CD4-positive, alpha-beta T cell treated with Interleukin-10 for 1 hour (primary cell): ENCODE measurements around the gene PRKCB.
A peak's percentile ranks its signal among the peaks of the same experiment; 100 is the strongest.

Source experiments
- DNase-seq: peaks from one replicate; pipeline ENCODE4 v3.0.0-alpha.2; 2020

Gene PRKCB

GRCh38 chr16:23835390-23836077 lies at the start of gene PRKCB:
TSS of gene PRKCB (plus strand) at chr16:23835983.
- DNase-seq = peak; percentile 91

GRCh38 chr16:23786964-23787561 lies 48.7 kb upstream of the PRKCB start:
- DNase-seq = no peak

- DNase-seq = no peak
Measured at GRCh38 chr16:23788685-23789084, 47.1 kb upstream of the PRKCB start.

DNA sequence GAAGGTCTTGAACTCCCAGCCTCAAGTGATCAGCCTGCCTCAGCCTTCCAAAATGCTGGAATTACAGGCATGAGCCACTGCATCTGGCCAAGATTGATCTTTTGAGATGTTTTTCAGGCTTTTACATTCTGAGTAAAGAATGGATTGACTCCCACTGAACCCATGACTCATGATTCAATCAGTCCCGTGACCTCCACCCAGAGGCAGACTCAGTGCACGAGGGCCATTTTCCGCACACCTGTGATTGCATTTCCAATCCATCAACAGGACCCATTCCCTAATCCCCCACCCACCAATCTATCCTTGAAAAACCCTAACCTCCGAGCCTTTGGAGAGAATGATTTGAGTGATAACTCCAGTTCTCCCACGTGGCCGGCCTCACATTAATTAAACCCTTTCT lies 40.4 kb upstream of the PRKCB start:
- no peak for DNase-seq

- DNase-seq = no peak
Measured at GRCh38 chr16:23796941-23797340, 38.8 kb upstream of the PRKCB start.

DNA sequence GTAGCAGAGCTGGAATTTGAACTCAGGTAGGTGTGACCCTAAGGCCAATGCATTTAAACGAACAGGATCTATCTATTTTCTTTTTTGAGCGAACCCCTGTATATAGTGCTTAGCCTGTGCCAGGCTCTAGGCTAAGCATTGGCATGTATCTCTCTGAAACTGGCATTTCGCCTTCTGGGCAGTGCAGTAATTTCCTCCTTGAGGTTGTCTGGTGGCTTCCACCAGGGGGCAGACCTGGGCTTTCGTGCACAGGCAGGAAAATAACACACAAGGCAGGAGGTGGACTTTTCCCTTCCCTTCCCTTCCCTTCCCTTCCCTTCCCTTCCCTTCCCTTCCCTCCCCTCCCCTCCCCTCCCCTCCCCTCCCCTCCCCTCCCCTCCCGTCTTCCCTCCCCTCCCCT lies 34.4 kb upstream of the PRKCB start:
- DNase-seq = peak; percentile 76

GRCh38 chr16:23802776-23803175 lies 33.0 kb upstream of the PRKCB start:
- no peak for DNase-seq

- peak; percentile 80 for DNase-seq
Measured at GRCh38 chr16:23803591-23804123, 32.1 kb upstream of the PRKCB start.

DNA sequence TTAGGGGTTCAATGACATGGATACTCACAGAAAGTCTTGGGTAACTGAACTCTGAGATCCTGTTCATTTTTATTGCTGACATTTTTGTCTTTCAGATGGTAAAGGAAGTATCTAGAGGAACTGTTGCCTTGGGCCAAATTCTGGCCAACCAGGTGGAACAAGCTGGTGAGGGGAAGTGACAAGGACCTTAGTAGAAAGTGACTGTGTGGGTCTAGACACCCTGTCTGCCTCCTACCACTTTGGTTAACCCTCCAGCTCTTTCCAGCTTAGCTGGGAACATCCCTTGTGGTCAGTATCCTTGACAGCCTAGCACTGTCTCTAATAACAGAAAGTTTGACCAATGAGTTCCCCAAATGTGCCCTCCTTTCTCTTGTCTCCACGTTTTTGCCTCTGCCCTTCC lies 28.8 kb upstream of the PRKCB start:
- DNase-seq = no peak

DNA sequence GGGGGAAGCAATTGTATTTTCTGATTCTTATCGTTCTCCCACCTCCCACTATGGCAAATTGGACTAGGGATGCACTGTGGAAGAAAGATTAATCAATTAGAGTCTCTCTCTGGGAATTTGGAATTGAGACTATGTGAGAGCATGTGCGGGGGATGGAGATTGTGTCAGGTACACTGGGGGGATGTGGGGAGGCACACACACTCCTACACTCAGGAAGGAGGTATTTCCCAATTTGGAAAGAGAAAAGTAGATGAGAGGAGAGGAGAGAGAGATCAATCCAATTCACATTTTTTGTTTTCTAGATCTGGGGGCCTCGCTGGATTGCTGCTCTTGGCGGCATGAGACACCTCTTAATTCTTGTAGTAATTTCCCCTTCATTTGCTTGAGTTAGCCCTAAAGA lies 14.3 kb upstream of the PRKCB start:
- DNase-seq = no peak

DNA sequence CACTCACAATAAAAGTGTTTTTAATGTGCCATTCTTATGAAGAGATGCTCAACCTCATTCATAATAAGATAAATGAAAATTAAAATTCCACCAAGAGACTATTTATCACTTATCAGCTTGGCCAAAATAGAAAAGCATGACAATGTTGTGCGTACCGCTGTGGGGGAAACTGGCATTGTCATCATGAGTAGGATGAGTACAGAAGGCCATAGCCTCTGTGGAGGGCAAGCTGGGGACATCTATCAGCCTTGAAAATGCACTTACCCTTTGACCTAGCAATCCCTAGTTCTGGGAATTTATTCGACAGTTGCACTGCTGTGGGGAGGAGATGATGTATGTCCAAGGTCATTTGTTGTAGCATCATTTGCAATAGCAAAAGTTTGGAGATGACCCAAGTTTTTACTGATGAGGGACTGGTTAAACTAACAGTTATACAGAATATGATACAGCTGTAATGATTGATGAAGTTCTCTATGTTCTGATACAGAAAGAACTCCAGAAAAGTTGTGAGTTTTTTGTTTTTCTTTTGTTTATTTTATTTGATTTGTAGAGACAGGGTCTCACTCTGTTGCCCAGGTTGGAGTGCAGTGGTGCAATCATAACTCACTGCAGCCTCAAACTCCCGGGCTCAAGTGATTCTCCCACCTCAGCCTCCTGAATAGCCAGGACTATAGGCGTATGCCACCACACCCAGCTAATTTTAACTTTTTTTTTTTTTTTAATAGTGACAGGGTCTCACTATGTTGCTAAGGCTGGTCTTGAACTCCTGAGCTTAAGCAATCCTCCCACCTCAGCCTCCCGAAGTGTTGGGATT lies 13.7 kb upstream of the PRKCB start:
- DNase-seq = no peak

- DNase-seq = no peak
Measured at GRCh38 chr16:23823475-23824384, 12.1 kb upstream of the PRKCB start.

GRCh38 chr16:23824909-23825308 lies 10.9 kb upstream of the PRKCB start:
- DNase-seq = no peak

DNA sequence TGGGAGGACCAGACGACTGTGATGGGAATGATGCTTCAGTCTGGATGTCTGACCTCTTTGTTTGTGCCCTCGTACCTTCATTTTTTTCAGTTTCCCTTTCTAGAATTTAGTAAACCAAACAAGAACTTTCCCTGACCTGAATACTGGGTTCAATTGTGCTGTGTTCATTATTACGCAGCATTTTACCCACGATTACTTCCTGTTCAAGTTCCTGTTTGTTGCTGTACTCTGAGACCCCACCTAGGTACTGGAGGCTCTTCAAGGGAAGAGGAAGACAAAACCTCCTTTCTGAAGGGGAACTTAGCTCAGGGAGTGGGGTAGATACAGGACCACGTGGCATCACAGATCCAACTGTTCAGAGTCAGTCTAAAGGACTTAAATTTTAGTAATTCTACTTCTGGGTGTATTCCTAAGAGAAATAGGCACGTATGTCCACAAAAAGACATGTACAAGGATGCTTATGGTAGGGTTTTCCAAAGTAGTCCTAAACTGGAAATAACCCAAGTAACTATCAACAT lies 9.2 kb upstream of the PRKCB start:
- peak; percentile 75 for DNase-seq

DNA sequence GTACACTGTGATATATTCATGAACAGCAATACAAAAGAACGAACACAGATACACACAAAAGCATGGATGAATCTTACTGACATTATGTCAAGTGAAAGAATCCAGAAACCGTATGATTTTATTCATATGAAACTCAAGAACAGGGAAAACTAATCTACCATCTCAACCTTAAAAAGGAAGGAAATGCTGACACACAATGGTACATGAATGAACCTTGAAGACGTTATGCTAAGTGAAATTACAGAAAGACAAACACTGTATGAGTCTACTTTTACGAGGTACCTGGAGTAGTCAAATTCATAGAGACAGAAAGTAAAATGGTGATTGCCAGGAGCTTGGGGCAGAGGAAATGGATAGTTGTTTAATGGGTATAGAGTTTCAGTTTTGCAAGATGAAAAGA lies 8.7 kb upstream of the PRKCB start:
- DNase-seq = no peak

DNA sequence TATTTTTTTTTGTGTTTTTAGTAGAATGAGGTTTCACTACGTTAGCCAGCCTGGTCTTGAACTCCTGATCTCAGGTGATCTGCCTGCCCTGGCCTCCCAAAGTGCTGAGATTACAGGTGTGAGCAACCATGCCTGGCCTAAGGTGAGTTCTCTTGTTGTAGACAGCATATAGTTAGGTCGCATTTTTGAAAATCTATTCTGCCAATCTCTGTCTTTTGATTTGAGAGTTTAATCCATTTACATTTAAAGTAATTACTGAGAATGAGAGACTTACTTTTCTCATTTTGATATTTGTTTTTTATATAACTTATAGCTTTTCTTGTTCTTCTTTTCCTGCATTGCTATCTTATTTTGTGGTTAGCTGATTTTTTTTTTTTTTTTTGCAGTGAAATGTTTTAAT lies 6.3 kb upstream of the PRKCB start:
- DNase-seq = no peak

DNA sequence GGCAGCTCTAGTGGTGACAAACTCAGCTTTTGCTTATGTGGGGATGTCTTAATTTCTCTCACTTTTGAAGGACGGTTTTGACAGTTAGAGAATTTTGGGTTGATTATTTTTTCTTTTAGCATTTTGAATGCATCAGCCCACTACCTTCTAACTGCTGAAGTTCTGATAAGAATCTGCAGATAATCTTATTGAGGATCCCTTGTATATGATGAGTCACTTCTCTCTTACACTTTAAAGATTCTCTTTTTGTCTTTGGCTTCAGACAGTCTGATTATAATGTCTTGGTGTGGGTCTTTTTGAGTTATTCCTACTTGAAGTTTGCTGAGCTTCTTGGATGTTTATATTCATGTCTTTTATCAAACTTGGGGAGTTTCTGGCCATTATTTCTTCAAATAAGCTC lies 5.5 kb upstream of the PRKCB start:
- DNase-seq = no peak

GRCh38 chr16:23832882-23833281 lies 2.9 kb upstream of the PRKCB start:
- DNase-seq = no peak

- no peak for DNase-seq
Measured at GRCh38 chr16:23833504-23833903, 2.3 kb upstream of the PRKCB start.

- DNase-seq = no peak
Measured at GRCh38 chr16:23833960-23834685, 1.7 kb upstream of the PRKCB start.

GRCh38 chr16:23836078-23836403 lies 258 bp downstream of the PRKCB start:
- no peak for DNase-seq
